HG02870 (cell line): ENCODE measurements around the gene RPA3.

Experiments
- ATAC-seq: cut with Tn5 transposase; IDR thresholded peaks from one replicate; pipeline ENCODE4 v1.9.1; 2021; ENCODE audit warnings: mild to moderate bottlenecking, moderate library complexity; ENCODE audit not compliant: unreplicated experiment

The RPA3 gene

GRCh38 chr7:7718492-7718891 is at the start of gene RPA3:
Gene RPA3 (minus strand): TSS chr7:7718607. CDS start chr7:7640418, 78,189 bp downstream.
- ATAC-seq: no peak

GRCh38 chr7:7766671-7767070 is 48.3 kb upstream of the RPA3 start:
- ATAC-seq: no peak

- ATAC-seq: peak; percentile 88
Measured at GRCh38 chr7:7765422-7765821, 47.0 kb upstream of the RPA3 start.

- no peak for ATAC-seq
Measured at GRCh38 chr7:7764520-7765396, 46.4 kb upstream of the RPA3 start.

GRCh38 chr7:7761974-7762779 is 43.8 kb upstream of the RPA3 start:
- ATAC-seq: no peak

- no peak for ATAC-seq
Measured at GRCh38 chr7:7761340-7761973, 43.0 kb upstream of the RPA3 start.

- no peak for ATAC-seq
Measured at GRCh38 chr7:7757576-7757975, 39.2 kb upstream of the RPA3 start.

GRCh38 chr7:7756577-7756976 is 38.2 kb upstream of the RPA3 start:
- no peak for ATAC-seq

GRCh38 chr7:7751243-7752092 is 33.1 kb upstream of the RPA3 start:
- ATAC-seq: no peak

- ATAC-seq: no peak
Measured at GRCh38 chr7:7750571-7751242, 32.3 kb upstream of the RPA3 start.

GRCh38 chr7:7746458-7746857 is 28.1 kb upstream of the RPA3 start:
- ATAC-seq: no peak

- ATAC-seq: no peak
Measured at GRCh38 chr7:7745966-7746365, 27.6 kb upstream of the RPA3 start.

- ATAC-seq: no peak
Measured at GRCh38 chr7:7745258-7745657, 26.9 kb upstream of the RPA3 start.

GRCh38 chr7:7742223-7742622 is 23.8 kb upstream of the RPA3 start:
- no peak for ATAC-seq

GRCh38 chr7:7740037-7740355 is 21.6 kb upstream of the RPA3 start:
- ATAC-seq: no peak

GRCh38 chr7:7739204-7740036 is 21.0 kb upstream of the RPA3 start:
- ATAC-seq: no peak

GRCh38 chr7:7738622-7739021 is 20.2 kb upstream of the RPA3 start:
- ATAC-seq: no peak

- ATAC-seq: no peak
Measured at GRCh38 chr7:7738177-7738576, 19.8 kb upstream of the RPA3 start.

- ATAC-seq: no peak
Measured at GRCh38 chr7:7737674-7738073, 19.3 kb upstream of the RPA3 start.
